Activated CD8-positive, alpha-beta memory T cell treated with anti-CD3 and anti-CD28 coated beads, Interleukin-2, amount 50 U/mL, for 4 hours (primary cell): ENCODE measurements around the gene IL1R1.
A peak's percentile ranks its signal among the peaks of the same experiment; 100 is the strongest.

Experiments
- DNase-seq: peaks from one replicate; pipeline ENCODE4 v3.0.0-alpha.2; 2020

The IL1R1 gene

DNA sequence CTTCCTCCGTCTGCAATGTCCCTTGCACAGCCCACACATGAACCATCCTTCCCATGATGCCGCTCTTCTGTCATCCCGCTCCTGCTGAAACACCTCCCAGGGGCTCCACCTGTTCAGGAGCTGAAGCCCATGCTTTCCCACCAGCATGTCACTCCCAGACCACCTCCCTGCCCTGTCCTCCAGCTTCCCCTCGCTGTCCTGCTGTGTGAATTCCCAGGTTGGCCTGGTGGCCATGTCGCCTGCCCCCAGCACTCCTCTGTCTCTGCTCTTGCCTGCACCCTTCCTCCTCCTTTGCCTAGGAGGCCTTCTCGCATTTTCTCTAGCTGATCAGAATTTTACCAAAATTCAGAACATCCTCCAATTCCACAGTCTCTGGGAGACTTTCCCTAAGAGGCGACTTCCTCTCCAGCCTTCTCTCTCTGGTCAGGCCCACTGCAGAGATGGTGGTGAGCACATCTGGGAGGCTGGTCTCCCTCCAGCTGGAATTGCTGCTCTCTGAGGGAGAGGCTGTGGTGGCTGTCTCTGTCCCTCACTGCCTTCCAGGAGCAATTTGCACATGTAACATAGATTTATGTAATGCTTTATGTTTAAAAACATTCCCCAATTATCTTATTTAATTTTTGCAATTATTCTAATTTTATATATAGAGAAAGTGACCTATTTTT, 35.4 kb downstream of the IL1R1 start:
- no peak for DNase-seq

DNA sequence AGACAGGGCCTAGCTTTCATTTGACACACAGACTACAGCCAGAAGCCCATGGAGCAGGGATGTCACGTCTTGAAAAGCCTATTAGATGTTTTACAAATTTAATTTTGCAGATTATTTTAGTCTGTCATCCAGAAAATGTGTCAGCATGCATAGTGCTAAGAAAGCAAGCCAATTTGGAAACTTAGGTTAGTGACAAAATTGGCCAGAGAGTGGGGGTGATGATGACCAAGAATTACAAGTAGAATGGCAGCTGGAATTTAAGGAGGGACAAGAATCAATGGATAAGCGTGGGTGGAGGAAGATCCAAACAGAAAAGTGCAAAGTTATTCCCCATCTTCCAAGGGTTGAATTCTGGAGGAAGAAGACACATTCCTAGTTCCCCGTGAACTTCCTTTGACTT, 36.5 kb downstream of the IL1R1 start:
- DNase-seq: no peak

DNA sequence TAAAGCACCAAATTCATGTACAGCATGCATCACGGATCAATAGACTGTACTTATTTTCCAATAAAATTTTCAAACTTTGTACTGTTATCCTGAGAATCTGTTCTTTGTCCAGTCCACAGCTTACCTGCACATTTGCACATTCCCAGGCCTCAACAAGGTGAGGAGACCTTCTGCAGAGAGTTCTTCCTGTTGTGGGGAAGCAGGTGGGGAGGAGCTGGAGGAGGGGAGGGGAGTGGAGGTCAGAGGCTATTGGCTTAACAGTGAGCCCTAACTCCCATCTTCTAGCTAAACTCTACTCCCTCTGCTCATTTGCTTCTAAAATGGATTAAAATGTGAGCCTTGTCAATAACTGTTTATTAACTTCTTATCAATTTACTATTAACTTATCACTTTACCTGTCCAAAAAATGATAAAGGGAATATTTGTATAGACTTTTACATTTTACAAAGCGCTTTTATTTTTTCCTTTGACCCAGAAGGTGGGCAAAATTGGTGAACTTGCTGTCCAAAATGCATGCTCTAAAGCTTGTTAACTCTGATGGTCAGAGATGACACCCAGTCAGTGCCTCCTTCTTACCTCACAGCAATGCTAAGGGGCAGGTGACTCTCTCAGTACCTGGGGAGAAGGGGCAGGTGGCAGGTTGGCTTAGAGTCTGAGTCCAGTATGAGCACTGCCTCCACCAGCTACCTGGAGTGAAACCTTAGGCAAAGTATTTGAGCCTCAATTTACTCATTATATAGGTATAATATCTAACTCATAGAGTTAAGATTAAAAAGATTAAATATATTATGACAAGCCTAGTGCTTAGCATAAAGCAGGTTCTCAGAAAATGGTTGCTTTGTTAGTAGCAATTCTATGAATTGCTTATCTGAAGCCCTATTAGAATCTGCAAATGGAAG, 37.5 kb downstream of the IL1R1 start:
- DNase-seq: no peak

DNA sequence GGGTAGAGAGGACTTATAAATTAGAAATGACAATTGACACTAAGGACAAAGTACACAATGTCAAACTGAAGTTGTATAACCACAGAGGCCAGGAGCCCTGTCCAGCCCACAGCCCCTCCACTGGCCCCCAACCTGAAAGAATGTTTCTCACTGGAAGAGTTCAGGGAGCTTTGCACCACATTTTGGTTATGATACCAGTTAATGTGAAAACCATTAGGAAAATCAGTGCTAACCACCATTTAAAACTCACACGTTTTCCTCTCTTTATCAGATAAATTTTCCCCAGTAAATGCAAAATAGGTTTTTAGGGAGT, 38.1 kb downstream of the IL1R1 start:
- DNase-seq: no peak

DNA sequence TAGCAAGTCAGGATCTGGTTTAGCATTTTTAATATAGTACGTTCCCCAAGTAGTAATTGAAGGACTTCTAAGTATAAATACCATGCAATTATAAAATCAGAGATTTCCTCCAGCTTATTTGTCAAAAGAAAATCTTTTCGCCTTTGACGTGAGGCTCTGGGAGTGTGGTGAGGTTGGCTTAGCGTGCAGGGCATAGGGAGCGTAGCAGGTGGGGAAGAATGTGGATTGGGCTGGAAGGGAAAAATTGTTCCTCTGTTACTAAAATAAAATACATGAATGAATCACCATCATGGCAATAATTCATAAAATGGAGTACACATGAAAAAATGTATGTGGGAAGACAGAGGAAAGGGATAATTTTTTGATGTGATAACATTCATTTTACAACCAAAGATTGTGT, 38.8 kb downstream of the IL1R1 start:
- no peak for DNase-seq

DNA sequence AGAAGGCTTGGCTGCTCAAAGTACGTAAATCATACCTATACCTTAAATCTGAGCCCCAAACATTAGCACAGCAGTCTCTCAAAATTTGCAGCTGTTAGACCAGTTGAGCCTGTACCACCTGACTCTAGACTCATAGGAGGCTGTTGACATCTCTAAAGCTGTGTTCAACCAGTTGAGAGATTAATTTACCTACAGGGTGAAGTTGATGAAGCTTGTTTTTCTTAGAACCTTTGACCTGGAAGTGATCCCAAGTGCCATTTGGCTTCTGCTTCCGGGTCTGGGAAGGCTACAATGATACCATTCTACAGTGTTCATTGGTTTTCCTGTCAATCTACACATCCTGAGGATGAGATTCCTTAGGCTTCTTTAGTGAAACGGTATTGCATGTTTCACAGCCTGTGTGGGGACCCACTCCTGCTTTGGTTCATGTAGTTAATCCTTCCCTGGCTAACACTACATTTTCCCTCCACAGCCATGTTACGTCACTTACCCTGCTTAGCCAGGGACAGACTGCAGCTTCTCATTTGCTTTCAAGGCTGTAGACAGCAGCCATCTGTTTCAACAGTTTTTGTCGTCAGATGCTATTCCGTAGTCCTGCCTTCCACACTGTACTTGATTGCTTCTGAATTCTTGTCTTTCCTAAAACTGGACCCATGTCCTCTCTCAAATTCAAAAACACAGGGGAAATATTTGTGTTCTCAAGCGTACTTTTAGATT, 39.5 kb downstream of the IL1R1 start:
- DNase-seq: no peak

DNA sequence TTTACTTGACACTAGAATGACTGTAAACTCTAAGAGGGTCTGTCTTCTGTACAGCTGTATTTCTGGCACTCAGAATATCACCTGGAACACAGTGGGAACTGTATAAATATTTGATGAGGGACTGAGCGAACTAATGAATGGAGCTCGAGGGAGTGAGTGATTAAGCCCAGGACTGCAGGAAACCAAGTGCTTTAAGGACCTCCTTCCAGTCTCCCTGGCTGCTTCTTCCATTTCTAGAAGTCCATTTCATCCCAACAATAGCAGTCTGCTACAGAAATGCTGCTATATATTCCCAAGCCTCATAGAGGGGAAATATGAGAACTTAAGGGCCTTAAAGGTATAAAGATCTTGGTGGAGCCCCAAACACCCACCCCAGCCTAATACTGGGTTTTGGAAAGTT, 41.5 kb downstream of the IL1R1 start:
- no peak for DNase-seq

DNA sequence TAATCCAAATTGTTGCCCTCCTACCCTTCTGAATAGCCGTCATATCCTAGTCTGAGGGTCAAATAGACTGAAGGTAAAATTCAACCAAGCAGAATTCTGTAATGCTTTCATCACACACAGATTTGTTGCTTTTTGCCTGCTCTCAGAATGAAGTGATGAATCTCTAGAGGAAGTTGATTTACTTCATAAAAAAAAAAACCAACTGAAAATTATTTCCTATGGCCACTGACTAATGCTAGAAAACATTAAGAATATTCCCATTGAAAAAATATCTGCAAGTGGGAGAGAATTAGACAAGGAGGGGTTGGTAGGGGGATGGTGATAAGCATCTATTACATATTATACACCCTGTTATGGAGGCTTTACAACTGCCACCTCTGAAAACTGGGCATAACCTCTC, 42.0 kb downstream of the IL1R1 start:
- no peak for DNase-seq

DNA sequence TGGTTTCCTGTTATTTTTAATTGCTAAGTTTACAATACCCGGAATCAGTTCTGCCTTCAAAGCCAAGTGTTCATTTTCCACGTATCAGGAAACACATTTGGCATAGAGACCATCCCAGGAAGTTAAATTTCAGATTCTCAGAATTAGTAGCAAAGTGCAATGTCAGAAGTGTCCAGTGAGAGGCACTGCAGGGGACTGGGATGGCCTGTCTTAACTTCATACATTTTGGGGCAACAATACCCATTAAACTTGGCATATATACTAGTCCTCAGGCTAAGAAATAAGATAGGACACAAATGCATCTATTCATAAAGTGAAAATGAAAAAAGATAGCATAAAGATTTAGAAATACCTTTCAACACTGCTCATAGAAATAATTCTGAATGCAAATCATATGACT, 42.8 kb downstream of the IL1R1 start:
- no peak for DNase-seq

DNA sequence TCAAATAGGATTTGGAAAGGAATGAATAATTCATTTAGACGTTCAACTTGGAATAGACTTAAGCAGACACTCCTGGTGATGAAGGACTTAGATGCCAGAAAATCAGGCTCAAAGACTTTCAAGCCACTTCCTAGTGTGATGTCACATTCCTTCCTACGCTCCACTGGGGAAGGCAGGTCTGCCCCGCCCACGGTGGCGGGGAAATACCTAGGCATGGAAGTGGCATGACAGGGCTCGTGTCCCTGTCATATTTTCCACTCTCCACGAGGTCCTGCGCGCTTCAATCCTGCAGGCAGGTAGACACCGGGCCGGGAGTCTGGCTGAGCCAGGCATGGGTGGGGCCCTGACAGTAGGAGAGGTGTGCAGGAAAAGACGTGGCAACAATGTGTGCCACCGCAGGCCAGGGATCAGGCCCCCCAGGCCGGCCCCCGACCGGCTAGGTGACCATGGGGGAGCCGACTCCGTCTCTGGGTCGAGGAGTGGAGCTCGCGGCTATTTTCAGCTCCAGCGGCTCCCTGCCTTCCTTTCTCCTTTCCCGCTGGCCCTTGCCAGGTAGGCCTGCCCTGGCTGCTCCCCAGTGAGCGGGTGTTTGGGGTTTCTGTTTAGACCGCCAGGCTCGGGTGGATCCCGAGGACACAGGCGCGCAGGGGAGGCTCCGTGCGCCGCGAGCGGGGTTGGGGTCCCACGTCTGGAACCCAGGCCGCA, 44.4 kb downstream of the IL1R1 start, which contains the start of gene IL1RL2:
TSS of gene IL1RL2 (plus strand) at position 233 of the 705 bp plus-strand sequence. CDS start 845 bp downstream, outside the sequence.
- peak; percentile 21 for DNase-seq

DNA sequence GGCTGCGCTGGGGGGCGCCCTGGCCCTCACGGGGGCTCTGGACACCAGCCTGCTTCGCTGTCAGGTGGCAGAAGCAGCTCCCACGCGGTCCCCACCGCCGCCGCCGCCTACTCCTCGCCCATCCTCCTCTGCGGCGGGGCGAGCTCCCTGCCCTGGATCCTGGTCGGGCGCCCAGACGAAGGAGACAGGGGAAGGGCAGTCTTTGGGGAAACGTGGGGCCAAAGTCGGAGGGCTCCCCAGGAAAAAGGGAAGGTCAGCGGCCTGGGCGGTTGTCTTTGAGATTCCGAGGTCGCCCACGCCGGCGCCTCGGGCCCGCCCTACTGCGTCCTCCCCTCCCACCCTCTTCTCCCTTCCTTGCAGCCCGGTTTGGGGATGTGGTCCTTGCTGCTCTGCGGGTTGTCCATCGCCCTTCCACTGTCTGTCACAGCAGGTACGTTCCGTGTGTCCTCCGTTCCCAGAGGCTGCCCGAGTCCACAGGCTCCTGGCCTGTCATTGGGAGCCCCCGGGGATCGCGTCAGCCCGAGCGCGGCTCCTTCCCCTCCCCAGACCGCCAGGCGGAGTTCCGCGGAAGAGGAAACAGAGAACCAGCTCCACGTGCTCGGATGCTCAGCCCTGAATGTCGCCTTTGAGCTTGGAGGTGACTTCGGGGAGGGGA, 45.1 kb downstream of the IL1R1 start:
- peak; percentile 58 for DNase-seq

DNA sequence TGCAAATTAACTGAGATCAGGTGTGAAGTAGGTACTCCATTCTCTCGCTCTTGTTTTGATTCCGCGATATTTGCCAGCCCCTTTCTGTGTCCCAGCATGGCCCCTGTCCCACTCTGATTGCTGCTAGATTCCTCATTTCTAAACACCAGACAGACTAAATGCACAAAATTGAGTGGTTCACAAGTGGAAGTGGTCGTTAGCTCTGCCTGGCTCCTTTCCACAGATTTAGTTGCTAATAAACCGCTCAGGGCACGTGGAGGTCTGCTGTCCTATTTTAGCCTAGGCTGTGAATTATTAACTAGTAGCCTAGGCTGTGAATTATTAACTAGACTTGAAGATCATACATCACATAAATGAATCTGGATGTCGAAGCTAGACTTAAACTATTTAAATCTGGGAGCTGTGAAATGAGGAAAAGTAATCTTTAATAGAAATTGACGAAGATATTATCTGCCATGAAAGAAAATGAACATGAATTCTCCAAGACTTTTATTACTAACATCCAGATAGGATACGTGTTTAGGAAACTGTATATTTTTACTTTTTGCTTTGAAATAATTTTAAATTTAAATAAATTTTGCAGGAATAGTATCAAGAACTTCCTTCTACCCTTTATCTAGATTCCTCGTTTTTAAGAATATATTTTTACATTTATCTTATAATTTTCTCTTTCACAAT, 48.0 kb downstream of the IL1R1 start:
- no peak for DNase-seq

DNA sequence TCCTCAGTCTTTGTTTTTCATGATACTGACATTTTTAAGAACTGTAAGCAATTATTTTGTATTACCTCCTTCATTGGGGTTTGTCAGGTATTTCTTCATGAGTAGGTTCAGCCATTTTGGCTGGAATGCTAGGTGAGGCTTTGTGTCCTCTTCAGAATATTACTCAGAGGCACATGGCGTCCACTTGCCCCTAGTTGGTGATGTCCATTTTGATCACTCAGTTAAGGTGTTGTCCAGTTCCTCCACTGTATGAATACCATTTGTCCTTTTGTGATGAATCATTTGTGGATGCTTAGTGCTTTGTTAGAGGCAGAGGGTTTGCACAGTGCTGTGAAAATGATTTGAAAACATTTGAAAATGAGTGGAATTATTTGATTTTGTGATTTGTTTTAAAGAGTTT, 49.0 kb downstream of the IL1R1 start:
- DNase-seq: no peak

DNA sequence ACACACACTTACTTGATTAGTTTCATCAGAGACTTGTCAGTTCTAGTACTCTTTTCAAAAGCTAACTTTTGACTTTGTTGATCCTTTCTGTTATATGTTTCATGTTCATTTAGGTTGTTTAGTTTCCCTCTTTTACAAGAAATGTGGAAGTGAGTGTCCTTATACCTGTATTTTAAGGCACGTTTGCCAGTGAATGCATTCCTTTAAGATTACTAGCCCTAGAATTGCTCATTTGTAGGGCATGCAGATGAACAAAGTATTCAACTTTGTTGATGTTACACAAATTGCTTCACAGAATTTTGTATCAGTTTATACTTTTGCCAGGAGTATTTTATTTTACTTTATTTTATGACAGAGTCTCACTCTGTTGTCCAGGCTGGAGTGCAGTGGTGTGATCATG, 50.5 kb downstream of the IL1R1 start:
- DNase-seq: no peak

DNA sequence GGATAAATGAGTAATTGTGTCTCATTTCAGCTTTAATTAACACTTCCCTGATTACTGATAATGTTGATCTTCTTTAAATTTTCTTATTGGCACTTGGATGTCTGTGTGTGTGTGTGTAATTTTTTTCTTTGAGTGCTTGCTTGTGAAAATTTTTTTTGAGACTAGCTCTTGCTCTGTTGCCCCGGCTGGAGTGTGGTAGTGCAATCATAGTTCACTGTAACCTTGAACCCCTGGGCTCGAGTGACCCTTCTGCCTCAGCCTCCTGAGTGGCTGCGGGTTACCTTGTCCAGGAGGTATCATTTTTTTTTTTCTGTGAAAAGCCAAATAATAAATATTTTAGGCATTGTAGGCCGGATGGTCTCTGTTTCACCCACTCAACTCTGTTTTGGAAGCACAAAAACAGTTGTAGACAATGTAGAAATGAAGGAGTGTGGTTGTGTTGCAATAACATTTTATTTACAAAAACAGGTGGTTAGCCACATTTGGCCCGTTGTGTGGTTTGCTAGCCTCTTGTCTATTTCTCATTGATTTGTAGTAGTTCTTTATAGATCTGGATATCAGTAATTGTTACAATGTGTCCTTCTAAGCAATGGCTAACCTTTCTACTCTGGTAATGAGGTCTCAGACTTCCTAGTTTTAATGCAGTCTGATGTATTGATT, 52.2 kb downstream of the IL1R1 start:
- no peak for DNase-seq

DNA sequence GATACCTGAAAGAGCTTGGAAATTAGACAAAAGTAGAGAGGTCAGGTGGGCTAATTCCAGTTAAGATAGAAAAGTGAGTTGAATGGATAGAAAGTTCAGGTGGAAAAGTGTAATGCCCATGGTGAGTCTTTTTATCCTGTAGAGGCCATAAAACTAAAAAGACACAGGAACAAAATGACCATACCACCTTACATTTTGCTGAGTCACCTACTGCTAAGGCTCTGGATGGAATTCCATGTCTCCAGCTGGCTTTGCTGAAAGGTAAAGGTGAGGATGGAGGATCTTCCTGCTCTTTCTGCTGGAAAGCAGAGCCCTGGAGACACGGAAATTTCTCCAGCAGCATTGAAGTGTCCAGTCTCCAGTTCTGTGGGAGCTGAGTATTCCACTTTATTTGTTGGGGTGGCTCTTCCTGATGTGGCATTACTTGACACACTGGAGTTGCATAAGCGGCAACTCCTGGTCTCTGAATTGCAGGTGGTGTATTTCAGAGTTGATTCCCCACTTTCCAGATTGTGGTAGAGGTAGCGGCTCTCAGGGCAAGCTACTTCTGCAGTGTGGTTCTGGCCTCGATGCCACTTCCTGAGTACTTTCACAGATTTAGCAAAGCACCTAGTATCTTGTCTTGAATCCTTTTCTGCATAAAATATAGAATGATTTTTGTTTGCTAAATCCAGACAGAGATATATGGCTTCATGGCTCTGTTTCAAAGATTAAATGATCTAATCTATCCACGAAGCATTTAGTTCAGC, 55.0 kb downstream of the IL1R1 start:
- DNase-seq: no peak

DNA sequence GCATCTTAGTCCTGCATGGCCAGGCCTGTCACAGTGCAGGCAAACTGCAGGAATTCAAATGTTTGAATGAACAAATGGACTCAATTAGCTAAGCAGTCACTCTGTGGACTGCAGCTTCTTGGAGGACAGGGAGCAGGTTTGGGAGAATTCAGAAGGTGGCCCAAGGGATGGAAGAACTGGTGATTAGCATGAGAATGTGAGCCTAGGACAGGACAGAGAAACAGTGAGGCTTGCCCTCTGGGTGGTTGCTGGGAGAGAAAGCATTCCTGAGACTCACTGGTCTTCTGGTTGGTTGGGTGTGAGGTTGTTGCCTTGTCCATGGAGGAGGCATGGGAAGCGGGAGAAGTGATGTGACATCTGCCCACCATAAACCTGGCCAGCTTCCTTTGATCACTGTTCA, 58.0 kb downstream of the IL1R1 start:
- no peak for DNase-seq

DNA sequence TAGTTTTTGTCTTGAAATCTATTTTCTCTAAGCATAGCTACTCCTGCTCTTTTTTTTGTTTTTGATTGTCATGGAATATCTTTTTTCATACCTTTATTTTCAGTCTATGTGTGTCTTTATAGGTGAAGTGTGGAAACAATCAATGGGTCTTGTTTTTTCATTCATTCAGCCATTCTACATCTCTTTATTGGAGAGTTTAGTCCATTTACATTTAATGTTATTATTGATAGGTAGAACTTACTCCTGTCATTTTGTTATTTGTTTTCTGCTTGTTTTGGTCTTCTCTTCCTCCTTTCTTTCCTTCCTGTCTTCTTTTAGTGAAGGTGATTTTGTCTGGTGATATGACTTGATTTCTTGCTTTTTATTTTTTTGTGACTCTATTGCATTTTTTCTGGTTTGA, 62.1 kb downstream of the IL1R1 start:
- no peak for DNase-seq

DNA sequence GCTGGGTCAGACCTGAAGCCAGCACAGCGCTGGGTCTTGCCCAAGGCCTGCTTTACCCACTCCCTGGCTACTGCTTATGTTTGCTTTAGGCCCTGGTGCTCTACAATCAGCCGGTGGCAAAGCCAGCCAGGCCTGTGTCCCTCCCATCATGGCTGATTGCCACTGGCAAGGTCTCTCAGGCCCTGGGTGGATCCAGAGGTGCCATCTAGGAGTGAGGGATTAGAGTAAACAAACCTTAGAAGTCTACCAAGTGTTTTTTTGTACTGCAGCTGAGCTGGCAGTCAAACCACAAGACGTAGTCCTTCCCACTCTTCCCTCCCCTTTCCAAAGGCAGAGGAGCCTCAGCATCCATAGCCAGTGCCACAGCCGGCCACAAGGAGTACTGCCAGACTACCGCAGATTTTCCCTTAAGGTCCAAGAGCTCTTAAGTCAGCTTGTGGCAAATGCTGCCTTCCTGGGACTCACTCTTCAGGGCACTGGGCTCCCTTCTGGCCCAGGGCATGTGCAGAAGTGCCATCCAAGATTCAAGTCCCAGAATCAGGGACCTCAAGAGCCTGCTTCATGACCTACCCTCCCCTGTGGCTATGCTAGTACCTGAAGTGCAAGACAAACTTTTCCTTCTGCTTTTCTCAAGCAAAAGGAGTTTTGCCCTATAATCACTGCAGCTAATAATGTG, 64.3 kb downstream of the IL1R1 start:
- no peak for DNase-seq

DNA sequence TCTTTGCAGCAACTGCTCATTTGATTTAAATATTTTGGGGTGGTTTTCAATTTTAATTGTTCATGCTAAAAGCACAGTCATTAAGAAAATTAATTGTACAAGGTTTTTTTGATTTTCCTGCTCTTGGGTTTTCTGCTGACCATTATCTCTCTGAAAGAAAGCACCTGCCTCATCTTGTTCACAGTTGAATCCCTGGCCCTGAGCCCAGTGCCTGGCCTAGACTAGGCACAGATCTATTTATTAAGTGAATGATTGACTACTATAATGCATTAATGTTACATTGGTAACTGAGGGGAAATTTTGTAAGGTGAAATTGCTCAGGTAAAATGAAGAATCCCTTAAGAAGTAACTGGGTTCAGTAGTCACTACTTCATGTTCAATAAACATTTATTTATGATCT, 66.2 kb downstream of the IL1R1 start:
- DNase-seq: no peak
